ENCODE results near the gene SIM1.
A peak's percentile ranks its signal among the peaks of the same experiment; 100 is the strongest.

Gene SIM1

DNA sequence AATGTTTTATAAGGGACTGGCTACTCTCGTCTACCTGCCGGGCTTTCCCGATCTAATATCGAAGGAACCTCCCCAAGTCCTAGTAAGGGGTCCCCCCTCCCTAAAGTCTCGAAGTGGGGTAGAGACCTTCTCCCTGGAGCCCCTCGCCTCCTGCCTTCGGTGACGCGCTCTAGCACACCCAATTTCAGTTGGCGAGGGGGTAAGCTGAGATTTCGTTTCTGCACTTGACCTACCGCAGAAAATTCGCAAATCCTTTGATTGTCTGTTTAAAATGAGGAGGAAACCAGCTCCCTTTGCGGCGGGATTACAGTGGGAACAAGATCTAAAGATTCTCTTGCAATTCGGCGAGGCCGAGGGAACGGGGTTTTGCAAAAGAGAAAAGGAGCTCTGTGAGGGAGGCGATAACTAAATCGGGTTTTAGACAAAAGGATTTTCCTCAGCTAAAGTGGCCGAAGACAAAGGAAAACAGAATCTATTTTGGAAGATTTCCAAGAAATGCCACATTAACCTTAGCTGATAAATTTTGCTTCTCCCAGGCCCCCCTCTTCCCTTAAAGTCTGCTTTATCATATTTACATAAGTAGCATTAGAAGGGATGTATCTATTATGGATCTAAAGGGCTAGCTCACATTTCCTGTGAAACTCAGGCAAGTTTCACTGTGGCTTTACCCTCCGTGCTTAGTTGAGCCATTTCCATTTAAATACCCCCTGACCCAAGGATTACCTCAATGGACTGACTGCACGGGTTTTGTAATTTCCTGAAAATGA is 8.4 kb downstream of the SIM1 start:
- DNase-seq (ENCODE audit: low spot score) = no peak

DNA sequence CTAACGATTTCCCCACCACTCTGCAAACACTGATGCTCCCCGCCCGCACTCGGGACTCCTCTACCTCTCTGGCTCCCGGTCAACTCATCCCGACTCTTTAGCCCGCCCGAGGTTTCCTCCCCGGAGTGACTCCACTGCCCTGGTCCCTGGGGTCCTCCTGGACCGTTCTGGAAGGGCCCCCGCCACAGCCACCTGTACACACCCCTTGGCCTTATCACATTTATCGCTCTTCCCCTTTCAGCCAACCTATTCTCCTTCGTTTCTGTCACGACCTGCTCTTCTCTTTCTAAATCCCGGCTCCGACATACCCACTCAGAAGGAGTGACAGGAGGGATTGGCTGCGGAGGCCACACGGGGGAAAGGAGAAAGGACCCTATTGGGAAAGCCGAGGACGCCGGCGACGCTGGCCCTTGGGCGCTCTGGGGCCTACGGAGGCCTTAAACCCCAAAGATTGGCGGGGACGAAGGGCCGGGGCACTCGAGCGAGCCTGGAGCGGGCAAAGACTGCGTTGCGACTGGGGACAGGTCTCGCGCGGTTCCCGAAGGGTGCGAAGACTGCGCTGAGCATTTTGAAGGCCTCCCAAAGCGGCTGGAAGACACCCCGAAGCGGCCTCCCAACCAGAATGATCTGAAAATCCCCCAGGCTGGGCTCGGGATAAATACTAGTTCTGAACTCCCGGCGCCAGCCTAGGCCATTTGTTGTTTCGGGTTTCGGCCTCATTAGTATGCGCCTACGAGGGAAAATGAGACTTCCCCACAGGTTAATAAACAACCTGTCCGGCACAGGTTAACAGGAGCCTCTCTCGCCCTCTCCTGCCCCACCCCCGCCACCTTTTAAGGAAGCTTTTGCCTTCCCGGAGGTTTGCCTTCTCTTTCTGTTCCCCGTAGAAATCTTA is 9.2 kb downstream of the SIM1 start:
- peak; percentile 66 for DNase-seq (ENCODE audit: low spot score)

DNA sequence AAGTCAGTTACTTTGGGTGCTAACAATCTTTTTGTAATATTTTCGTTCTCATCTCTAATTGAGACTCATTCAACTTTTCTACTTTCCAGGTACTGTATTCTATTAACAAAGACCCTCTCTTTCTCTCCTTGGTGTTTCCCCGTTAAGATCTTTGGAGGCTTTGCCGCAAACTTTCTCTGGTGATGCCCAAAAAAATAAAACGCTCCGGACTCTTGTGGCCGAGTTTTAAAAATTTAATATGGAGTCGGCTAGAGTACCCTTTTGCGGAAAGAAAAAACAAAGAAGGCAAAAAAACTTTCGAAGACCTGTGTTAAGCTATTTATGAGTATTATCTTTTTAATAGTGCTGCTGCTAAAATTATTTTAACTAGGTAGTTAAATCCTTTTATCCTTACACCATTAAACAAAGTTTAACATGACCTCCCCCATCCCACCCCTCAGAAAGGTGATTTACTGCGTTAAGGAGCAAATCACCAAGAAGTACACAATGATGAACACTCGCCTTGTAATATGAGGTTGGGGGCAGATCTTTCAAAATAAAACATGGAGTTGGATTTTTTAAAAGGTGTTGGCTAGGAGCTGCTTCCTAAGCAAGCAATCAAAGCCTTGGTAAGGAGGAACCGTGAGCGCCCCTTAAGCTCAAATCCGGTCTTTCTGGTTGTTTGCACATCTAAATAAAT is 10.0 kb downstream of the SIM1 start:
- no peak for DNase-seq (ENCODE audit: low spot score)

DNA sequence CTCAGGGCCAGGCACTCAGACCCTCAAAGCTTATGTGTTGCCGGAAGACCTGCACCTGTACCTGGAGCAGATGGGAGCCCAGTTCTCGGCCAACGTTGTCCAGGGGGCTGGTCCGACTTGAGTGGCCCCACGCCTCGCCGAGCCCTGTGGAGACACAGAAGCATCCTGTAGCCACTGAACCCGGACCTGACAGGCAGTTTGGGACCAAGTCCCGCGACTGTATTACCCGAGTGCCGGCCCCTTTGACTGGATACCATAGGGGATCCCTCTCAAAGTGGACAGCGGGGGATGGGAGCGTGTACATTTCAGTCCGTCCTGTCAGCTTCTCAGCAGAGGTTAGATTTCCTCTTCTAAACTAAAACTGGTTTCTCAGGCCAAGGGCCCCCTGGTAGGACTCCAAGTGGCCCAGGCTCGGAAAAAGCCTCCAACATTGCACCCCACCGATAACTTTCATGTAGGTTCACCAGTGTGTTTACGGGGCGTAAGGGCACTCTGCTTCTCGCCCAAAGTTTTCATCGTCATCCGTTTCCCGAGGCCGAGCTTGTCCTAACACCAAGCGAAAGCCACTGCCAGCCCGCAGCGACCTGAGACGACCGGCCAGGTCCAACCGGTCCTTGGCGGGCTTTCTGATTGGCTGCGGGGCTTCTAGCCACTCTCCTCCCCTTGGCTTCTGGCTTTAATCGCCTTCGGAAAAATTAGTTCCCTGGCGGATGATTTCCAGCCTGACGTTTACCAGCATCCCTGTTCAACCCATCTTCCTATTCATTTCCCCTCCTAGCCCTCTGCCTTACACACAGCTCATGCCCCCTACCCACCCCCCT is 10.8 kb downstream of the SIM1 start:
- peak; percentile 84 for DNase-seq (ENCODE audit: low spot score)

DNA sequence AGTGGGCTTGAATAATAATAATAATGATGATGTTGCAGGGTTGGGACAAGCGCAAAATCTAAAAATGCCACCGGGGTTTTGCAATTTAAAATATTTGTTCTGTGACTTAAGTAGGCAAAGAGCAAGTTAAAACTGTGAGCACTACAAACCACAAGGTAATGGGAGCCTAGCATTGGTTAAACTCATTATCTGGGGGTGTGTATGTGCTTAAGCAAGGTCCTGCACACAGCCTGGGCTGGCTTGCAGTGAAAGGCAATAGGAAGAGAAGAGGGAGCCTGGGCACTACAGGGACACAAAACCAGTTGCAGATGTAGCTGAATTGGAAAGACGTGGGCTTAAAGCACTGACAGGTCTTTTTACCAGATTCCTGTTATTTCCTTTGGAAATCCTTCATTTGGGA is 11.7 kb downstream of the SIM1 start:
- DNase-seq (ENCODE audit: low spot score) = no peak

DNA sequence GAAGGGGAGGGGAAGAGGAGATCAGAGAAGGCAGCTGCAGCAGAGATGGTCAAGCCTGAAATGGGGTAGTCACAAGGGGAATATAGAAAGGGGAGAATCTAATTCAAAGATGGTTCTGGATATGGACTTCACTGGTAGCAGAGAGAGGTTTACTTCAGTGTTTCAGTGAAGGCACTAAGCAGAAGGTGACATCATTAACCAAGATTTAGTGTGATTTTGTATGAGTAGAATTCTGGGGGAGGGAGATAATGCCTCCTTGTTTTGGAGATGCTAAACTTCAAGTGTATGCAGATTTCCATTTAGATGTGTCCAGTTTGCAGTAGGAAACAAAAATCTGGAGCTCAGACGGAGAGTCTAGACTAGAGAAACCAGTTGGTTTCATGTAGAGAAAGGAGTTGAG is 13.1 kb downstream of the SIM1 start:
- DNase-seq (ENCODE audit: low spot score) = no peak

DNA sequence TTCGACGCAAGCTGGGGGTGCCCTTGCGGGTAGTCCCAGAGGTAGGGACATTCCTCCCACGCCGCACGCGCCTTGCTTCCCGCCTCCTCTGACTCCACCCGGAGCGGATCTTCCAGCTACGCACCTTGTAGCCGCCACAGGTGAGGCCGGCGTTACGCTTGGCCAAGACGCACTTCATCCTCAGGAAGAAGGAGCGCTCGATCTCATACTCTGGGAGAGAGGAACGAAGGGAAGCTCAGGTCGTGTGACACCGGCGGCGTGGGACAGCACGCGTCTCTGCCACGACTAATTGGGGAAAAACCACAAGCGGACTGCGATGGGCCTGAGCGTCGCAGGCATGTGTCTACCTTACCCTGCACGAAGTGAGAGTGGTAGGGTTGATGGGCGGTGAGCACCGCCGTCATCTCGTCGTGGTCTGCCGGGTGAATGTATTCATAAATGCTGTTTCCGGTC is 15.5 kb downstream of the SIM1 start:
- DNase-seq (ENCODE audit: low spot score) = no peak

DNA sequence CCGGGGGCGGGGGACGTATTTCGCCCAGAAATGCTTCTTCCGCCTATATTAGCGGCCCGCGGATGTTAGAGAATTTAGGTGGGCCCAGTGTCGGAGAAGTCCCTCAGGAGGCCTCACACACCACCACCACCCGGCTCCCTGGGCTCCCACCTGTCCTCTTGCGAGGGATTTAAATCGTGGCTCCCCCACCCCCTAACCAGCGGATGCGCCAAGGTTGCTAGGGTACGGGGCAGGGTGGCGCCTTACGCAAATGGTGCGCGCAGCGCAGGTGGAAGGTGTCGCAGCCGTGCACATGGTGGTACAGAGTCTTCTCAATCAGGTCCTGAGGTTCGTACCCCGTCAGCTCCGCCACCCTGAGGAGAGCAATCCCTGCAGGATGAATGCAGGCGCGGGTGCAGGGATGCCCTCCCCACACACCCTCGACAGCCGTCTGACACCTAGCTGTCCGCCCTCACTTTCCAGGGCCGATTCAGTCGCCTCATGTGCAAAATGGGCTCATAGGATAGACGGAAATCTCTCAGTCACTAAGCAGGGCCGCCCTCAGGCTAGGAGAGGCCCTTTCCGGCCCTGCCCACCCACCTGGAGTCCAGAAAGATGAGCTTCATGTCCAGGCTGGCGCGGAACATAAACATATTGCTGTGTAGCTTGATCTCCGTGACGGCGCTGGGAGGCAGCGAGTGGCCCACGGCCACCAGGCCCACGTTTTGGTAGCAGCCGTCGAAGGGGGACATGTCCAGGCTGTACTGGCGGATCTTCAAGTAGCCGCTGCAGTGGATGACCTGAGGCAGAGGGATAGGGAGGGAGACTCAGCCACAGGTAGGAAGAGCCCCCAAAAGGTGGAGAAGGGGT is 16.6 kb downstream of the SIM1 start:
- DNase-seq (ENCODE audit: low spot score) = no peak

DNA sequence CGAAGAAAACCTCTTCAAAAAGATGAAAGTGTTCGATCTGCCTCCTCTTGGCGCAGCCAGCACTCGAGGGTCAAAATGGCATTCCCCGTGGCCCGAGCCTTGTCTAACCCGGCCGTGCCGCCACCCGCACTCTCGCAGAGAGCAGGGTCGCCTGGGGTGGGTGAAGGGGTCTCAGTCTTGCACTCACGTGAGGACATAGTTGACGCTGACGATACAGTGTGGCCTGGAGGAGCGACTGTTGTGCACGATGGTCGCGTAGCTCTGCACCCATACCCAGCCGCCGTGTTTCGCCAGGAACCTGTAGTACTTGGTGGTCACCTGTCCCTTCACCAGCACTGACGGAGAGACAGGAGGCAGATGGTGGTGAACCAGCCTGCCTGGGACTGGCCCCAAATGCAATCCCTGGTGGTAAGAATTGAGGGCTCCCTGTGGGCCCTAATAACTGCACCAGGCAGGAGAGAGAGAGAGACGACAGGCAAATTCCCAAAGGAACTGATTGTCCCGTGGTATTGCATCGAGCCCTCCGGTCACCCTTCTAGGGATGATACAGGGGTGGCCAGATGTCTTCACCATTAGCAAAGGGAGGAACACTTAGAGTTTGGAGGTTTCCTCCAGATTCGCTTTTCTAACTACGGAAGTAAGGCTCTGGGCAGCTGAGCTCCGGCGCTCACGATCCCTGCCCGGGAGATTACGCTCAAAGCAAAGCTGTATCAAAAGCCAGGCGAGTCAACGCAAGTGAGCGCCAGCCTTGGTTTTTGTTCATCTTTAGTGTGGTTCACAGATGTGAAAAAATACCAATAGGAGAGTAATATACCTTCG is 17.4 kb downstream of the SIM1 start:
- no peak for DNase-seq (ENCODE audit: low spot score)

DNA sequence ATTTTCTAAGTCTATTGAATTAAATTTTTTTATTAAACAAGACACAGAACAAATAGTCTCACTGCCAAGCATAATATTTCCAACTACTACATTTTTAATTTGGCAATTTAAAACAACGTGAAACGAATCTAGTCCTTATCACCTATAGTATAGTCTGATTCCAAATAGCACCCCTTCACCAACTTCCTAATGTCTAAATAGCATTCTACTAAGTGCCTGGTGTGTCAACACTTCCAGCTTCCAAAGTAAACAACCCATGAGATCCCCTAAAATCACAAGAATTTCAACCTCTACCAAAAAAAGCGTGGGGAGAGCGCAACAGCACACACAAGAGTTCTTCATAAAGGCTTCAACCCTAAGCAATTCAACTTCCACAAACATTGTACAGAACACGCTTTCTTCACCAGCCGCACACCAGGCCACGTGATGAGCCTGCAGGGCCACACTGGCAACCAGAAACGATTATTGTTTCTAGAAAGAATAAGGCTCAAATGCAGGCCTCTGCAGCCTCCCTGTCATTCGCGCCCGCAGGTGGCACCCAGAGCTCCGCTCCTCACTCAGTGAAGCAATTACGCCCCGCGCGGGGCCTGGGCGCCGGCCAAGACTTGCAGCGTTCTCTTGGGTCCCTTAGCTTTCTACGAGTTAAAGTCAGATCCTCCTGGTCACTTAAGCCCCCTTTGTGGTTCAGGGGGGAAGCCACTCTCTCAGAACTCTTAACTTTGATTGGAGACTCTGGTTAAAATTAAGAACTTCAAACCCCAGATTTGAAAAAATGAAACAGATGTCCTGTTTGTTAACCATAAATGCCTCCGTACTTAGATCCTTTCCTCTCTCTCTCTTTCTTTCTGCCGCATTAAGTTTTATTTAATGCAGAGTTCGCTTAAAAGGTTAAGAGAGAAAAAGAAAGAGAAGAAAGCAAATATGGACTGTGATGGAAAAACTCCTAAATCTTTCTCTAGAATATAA is 18.3 kb downstream of the SIM1 start:
- DNase-seq (ENCODE audit: low spot score) = no peak

DNA sequence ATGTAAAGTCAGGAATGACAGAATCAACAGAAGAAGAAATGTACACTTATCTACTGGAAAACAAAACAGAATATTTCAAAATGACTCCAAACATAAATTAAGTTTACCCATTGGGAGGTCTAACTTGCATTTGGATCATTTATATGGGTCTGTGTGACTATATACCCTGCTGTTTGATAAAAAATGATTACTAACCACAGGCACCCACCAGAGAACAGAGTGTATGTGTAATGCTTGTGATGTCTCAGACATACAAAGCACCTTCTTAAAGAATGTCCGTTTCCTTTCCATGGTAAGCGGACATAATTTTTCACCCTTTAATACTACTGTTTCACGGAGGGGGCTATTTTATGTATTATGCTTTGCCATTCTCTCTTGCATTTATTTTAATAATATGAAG is 19.2 kb downstream of the SIM1 start:
- no peak for DNase-seq (ENCODE audit: low spot score)

DNA sequence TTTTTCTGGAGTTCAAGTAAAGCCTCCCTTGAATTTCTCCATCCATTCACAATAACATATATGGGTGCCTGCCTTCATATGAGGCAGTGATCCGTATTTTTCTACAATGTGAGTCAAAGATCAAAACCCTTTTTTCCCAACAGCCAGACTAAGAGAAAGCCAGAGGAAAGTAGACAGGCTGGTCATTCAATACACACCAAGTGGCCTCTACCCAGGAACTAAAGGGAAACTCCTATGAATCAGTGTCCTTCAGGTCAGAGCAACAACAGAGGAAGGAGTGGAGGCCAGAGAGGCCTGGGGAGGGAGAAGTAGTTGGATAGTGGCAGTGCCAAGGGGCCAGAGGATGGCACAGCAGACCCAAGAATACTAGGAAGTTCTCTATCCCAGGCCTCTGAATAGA is 23.8 kb downstream of the SIM1 start:
- no peak for DNase-seq (ENCODE audit: low spot score)

DNA sequence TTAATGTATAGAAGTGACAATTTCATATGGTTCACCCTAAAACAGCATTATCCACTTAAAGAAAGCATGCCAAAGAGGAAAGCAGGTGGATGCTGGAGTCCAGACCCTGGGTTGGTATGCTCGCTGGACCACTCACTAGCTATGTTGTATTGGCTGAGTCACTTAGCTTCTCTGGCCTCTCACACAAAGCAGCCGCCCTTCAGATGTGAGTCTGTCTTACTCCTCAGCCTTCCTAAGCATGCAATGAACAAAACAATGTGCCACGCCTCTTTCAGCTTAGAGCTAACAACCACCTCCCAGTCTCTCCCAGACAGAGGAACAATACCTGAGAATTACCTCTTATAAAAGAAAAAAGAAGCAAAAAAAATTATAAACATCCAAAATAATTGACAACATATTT is 29.4 kb downstream of the SIM1 start:
- no peak for DNase-seq (ENCODE audit: low spot score)

DNA sequence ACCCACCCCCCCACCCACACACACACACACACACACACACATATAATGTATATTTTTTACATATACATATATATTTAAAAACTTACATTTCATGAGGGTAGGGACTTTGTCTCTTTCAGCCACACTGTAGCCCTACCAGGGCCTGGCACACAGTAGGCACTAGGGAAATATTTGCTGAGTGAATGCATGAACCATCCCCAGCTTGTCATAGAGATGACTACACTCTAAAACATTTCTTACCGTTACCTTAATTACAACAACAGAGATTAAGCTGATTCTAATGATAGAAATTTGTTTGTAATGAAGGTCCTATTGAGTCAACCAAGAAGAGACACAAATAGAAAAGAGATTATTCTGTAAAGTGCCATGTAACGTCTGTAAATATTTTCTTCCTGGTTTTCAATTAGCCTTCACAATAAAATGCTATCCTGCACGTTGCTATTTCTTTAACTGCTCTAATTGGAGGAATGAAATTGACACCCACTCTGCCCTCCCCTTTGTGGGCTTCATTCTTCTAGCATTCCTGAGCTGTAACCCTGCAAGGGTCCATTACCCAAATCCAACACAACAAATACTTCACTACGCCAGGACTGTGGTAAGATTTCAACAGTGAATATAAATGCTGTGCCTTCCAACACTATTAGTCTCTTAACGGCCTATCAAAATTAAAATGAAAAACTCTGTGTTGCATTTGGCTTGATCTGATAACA is 30.8 kb downstream of the SIM1 start:
- no peak for DNase-seq (ENCODE audit: low spot score)

DNA sequence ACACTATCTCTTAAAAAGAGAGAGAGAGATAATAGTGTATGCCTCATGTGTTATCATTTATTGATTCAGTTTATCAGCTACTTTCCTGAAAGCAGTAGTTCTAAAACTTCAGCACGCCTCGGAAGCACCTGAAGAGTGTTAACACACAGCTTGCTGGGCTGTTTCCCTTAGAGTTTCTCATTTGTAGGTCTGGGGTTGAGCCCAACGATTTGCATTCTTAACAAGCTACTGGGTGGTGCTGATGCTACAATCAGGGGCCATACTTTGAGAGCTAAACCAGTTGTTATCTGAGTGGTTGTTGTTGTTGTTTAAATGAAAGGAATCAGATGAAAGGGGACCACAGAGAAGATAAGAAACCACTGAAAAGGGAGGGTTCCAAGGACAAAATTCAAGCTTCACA is 32.6 kb downstream of the SIM1 start:
- no peak for DNase-seq (ENCODE audit: low spot score)

DNA sequence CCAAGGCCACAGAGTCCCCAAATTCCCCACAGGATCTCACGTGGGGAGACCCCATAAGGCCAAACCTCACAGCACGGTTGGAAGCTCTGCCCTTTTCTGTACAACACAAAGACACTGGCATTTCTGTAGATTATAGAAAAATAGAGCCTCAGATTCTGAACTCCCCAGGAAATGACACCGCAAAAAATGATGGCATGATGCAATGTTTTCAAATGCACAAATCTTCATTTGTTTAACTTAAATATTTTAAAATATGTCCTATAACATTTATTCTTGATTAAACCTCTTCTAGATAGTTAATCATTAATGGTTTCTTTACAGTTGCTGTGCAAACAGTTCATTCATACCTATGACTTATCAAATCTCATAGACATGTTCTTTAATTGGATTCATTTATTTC is 33.8 kb downstream of the SIM1 start:
- no peak for DNase-seq (ENCODE audit: low spot score)

DNA sequence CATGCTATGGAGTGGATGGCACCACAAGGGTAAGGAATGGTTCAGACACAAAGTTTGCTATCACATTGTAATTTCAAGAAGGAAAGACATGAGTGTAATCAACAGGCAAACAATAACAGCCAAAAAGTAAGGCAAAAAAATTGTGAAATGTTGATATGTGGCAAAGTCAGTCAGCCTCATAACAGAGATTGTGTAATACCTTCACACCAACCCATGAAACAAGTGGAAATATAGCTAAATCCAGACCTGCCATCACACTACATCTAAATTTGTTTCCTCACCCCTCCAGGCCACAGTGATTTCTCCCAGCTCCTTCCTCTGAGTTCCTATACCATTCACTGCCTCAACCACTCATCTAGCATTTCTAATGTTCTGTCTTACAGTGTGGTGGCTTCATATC is 37.3 kb downstream of the SIM1 start:
- no peak for DNase-seq (ENCODE audit: low spot score)

DNA sequence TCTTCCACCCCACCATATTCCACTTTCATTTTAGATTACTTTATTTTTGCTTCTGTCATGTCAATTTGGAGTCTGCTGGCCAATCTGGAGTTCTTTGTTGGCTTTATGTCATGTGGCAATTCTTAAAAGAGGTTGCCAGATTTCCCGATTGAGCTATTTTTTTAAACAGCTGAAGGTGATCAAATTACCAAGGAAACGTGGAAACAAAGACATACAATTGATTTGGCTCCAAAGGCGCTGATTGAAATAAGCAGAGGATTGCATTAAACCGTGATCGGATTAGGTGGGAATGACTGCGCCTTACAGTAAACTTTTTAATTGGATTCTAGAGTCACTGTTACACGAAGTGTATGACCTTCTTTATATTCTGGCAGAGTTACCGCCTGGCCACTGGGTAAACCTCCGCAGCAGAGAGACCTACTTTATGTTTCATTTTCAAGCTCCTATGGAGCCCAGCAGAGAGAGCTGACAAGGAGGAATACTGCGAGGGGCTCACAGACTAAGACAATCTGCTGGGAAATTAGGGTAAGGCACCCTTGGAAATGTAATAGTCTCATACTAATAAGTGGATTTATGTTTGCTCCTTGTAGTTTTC is 37.9 kb downstream of the SIM1 start:
- DNase-seq (ENCODE audit: low spot score) = no peak
